SK-N-MC (cell line): Measurements from ENCODE around the gene DHPS.
"Not testable (repeated sequence)": the region's sequence is repeated elsewhere in the genome, so short reads cannot be mapped to it uniquely, and the experiment has no call there.

Experiments used
- DNase-seq: peaks from one replicate; pipeline ENCODE4 v3.0.0-alpha.2; 2011; ENCODE audit warnings: low read depth, low spot score
- H3K27ac ChIP-seq: fragments of 200-600 bp; sonication (generic); 2 replicates; pipeline ENCODE4 v1.5.1; 2016; ENCODE audit warnings: mixed run types
- H3K36me3 ChIP-seq: fragments of 200-600 bp; sonication (generic); 2 replicates; pipeline ENCODE4 v1.6.1; 2017; ENCODE audit warnings: antibody characterized with exemption, low read length, mixed read lengths; ENCODE audit not compliant: insufficient read depth
- H3K4me3 ChIP-seq: fragments of 200-600 bp; sonication (generic); 2 replicates; pipeline ENCODE4 v1.5.1; 2016
- H3K9ac ChIP-seq: fragments of 200-600 bp; sonication (generic); 2 replicates; pipeline ENCODE4 v1.8.0; 2017; ENCODE audit warnings: mixed run types, mixed read lengths; ENCODE audit not compliant: insufficient read length
- H3K9me3 ChIP-seq: fragments of 200-600 bp; sonication (generic); 2 replicates; pipeline ENCODE4 v1.6.1; 2017; ENCODE audit warnings: low read depth, mild to moderate bottlenecking, antibody characterized with exemption, low read length, moderate library complexity, mixed read lengths
- EZH2 ChIP-seq: fragments of 200-600 bp; sonication (generic); IDR thresholded peaks from one replicate; pipeline ENCODE4 v1.6.1; 2017; ENCODE audit warnings: antibody characterized with exemption
- FOXP2 ChIP-seq: optimal IDR thresholded peaks from 2 replicates; pipeline ENCODE3; 2011; ENCODE audit warnings: mild to moderate bottlenecking, moderate library complexity; ENCODE audit not compliant: insufficient read depth; ENCODE audit errors: extremely low read length, control extremely low read depth
- POLR2AphosphoS5 ChIP-seq: IDR thresholded peaks from 2 replicates; pipeline ENCODE4 v1.6.1; 2012; ENCODE audit warnings: mild to moderate bottlenecking, low read depth, low read length, borderline replicate concordance

Gene DHPS

GRCh38 chr19:12647490-12648071 lies 34.1 kb downstream of the DHPS start:
- H3K36me3 ChIP-seq = no peaks in the 10 kb centered on the region
- H3K9me3 ChIP-seq = no peaks in the 10 kb centered on the region
- no peak for DNase-seq
- no peak for TF ChIP-seq FOXP2
- TF ChIP-seq EZH2 = no peak
- no peak for TF ChIP-seq POLR2AphosphoS5
- no peak overlapping the region for H3K27ac ChIP-seq
- H3K4me3 ChIP-seq = peak overlapping the region; percentile 52
- H3K9ac ChIP-seq = no peak overlapping the region

GRCh38 chr19:12647047-12647446 lies 34.6 kb downstream of the DHPS start:
- no peak overlapping the region for H3K9ac ChIP-seq
- no peak overlapping the region for H3K4me3 ChIP-seq

DNA sequence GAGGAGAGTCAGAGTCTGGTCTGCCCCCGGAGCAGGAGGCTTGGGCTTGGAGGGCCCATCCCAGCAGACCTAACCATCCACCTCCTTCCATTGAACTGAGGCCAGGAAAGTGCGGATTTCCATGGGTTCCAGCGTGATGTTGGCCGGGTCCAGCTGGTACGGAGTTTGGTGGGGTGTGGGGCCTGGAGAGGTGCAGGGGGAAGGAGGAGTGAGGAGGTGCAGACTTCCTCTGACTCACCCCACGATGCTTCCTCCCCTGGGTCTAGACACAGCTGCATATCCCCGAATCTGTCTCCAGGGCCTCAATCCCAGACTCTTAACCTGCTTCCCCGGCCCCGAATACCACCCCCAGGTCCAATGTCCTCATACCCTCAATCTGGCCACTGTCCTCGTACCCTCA lies 35.1 kb downstream of the DHPS start:
- TF ChIP-seq EZH2 = no peak
- TF ChIP-seq FOXP2 = no peak
- TF ChIP-seq POLR2AphosphoS5 = no peak
- Histone ChIP-seq H3K36me3 (no peaks in the 10 kb centered on the region), H3K4me3 (no peak overlapping the region), H3K27ac (no peak overlapping the region), H3K9ac (no peak overlapping the region), H3K9me3 (no peaks in the 10 kb centered on the region)
- DNase-seq = no peak

More at GRCh38 chr19:12647047-12647446, 34.6 kb downstream of the DHPS start:
- H3K36me3 ChIP-seq = no peaks in the 10 kb centered on the region
- no peak for DNase-seq
- TF ChIP-seq POLR2AphosphoS5 = no peak
- no peak for TF ChIP-seq FOXP2
- TF ChIP-seq EZH2 = no peak
- no peaks in the 10 kb centered on the region for H3K9me3 ChIP-seq
- H3K27ac ChIP-seq = no peak overlapping the region

GRCh38 chr19:12643716-12644115 lies 38.0 kb downstream of the DHPS start:
- not testable (repeated sequence) for H3K9me3 ChIP-seq, H3K36me3 ChIP-seq, DNase-seq, H3K9ac ChIP-seq, H3K27ac ChIP-seq, H3K4me3 ChIP-seq

GRCh38 chr19:12642506-12642905 lies 39.2 kb downstream of the DHPS start:
- H3K27ac ChIP-seq = no peak overlapping the region
- H3K4me3 ChIP-seq = no peak overlapping the region
- no peak for TF ChIP-seq FOXP2
- no peak for TF ChIP-seq EZH2
- no peak for TF ChIP-seq POLR2AphosphoS5
- H3K36me3 ChIP-seq = no peaks in the 10 kb centered on the region
- no peak for DNase-seq
- no peaks in the 10 kb centered on the region for H3K9me3 ChIP-seq
- no peak overlapping the region for H3K9ac ChIP-seq

DNA sequence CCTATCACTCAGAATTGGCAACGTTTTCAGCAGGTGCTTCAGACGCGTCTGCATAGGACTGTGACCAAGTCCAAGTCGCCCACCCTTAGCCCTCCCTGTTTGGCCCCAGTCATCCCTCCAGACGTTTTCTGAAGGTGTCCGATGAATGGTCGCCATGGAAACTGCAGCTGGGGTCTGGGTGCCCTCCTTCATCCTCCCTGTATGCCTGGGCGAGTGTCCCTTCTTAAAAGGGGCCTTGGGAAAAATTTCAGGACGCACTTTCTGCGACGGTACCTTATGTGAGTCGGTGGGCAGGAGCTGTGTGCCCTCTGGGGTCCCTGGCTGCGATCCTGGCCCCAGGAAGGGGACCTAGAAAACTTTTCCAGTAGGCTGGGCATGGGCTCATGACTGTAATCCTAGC lies 40.2 kb downstream of the DHPS start:
- TF ChIP-seq POLR2AphosphoS5 (no peak), FOXP2 (no peak), EZH2 (no peak)
- H3K36me3 ChIP-seq = no peaks in the 10 kb centered on the region
- no peak for DNase-seq

GRCh38 chr19:12639901-12640613 lies 41.6 kb downstream of the DHPS start:
- Histone ChIP-seq H3K9me3 (no peaks in the 10 kb centered on the region), H3K36me3 (no peaks in the 10 kb centered on the region), H3K27ac (no peak overlapping the region), H3K9ac (no peak overlapping the region), H3K4me3 (no peak overlapping the region)
- TF ChIP-seq FOXP2 (no peak), EZH2 (no peak), POLR2AphosphoS5 (no peak)
- DNase-seq = no peak

More for the DNA sequence above, 40.2 kb downstream of the DHPS start:
- H3K9ac ChIP-seq = no peak overlapping the region
- H3K4me3 ChIP-seq = no peak overlapping the region
- no peaks in the 10 kb centered on the region for H3K9me3 ChIP-seq
- no peak overlapping the region for H3K27ac ChIP-seq

DNA sequence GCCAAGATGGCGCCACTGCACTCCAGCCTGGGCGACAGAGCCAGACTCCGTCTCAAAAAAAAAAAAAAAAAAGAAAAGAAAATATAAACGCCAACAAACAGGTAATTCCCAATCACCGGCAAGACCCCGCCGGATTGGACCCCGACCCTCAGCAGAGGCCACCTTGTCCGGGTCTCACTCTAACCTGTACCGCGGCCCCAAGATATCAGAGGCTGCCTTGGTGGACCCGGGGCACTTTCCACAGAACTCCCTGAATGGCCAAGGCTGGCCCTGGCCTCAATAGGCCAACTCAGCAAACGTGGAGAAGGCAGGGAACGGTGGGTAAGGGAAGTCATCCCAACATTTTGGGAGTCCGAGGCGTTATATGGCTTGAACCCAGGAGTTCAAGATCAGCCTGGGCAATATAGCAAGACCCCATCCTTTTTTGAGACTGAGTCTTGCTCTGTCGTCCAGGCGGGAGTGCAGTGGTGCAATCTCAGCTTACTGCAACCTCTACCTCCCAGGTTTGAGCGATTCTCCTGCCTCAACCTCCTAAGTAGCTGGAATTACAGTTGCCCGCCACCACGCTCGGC lies 43.0 kb downstream of the DHPS start:
- H3K27ac ChIP-seq = no peak overlapping the region
- no peaks in the 10 kb centered on the region for H3K36me3 ChIP-seq
- TF ChIP-seq EZH2 (no peak), FOXP2 (no peak), POLR2AphosphoS5 (no peak)
- no peak overlapping the region for H3K4me3 ChIP-seq
- no peaks in the 10 kb centered on the region for H3K9me3 ChIP-seq
- no peak for DNase-seq
- no peak overlapping the region for H3K9ac ChIP-seq

GRCh38 chr19:12636631-12637030 lies 45.0 kb downstream of the DHPS start:
- Histone ChIP-seq H3K36me3 (no peaks in the 10 kb centered on the region), H3K9me3 (no peaks in the 10 kb centered on the region), H3K9ac (no peak overlapping the region), H3K27ac (no peak overlapping the region), H3K4me3 (no peak overlapping the region)
- no peak for TF ChIP-seq POLR2AphosphoS5
- no peak for TF ChIP-seq EZH2
- TF ChIP-seq FOXP2 = no peak
- DNase-seq = no peak
